ENCODE results near the gene PRDX5.

Gene PRDX5

DNA sequence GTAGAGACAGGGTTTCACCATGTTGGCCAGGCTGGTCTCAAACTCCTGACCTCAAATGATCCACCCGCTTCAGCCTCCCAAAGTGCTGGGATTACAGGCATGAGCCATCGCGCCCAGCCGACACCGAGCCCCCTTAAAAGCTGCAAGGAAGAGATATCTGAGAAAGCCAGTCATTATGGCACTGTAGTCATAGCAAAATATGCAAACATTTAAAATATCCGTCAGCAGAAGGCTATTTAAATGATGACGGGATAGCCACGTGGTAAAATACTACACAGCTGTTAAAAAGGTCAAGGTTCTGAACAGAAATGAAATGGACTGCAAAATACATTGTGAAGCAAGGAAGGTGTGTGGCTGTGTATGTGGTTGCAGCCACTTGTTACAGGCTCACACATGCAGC, 15.6 kb downstream of the PRDX5 start:
- no peaks in the 10 kb centered on the region for H4K20me1 ChIP-seq (ENCODE audit: low read depth, low read length)
- TF ChIP-seq, protein P1, sequence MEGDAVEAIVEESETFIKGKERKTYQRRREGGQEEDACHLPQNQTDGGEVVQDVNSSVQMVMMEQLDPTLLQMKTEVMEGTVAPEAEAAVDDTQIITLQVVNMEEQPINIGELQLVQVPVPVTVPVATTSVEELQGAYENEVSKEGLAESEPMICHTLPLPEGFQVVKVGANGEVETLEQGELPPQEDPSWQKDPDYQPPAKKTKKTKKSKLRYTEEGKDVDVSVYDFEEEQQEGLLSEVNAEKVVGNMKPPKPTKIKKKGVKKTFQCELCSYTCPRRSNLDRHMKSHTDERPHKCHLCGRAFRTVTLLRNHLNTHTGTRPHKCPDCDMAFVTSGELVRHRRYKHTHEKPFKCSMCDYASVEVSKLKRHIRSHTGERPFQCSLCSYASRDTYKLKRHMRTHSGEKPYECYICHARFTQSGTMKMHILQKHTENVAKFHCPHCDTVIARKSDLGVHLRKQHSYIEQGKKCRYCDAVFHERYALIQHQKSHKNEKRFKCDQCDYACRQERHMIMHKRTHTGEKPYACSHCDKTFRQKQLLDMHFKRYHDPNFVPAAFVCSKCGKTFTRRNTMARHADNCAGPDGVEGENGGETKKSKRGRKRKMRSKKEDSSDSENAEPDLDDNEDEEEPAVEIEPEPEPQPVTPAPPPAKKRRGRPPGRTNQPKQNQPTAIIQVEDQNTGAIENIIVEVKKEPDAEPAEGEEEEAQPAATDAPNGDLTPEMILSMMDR (IDR thresholded peaks at IDR 0.05; ENCODE audit: insufficient read depth, low read length, poor library complexity, severe bottlenecking) = no peak
- 0 out of 2 replicates have a peak, but pooled peaks cover 4% of the 10 kb centered on the region for H3F3A ChIP-seq (ENCODE audit: insufficient read depth)
- H3K36me3 ChIP-seq (ENCODE audit: low read length) = no peaks in the 10 kb centered on the region
- no peak overlapping the region for H2AFZ ChIP-seq (ENCODE audit: low read depth, low read length, severe bottlenecking)
- H3K9ac ChIP-seq (ENCODE audit: low read length) = no peak overlapping the region
- no peak overlapping the region for H3K4me3 ChIP-seq (ENCODE audit: insufficient read depth, low read length, poor library complexity, severe bottlenecking)
- H3K4me2 ChIP-seq (ENCODE audit: low read depth, low read length, poor library complexity, severe bottlenecking) = no peak overlapping the region
- H3K9me2 ChIP-seq (replicated peaks; ENCODE audit: insufficient read depth, low read length) = no peaks in the 10 kb centered on the region
- no peaks in the 10 kb centered on the region for H3K9me3 ChIP-seq (ENCODE audit: insufficient read depth, low read length)
- H3K27ac ChIP-seq (ENCODE audit: low read depth, low read length) = no peak overlapping the region
- H3K79me2 ChIP-seq (ENCODE audit: insufficient read depth, low read length) = no peaks in the 10 kb centered on the region
- H3K27me3 ChIP-seq (ENCODE audit: low read length) = no peaks in the 10 kb centered on the region

DNA sequence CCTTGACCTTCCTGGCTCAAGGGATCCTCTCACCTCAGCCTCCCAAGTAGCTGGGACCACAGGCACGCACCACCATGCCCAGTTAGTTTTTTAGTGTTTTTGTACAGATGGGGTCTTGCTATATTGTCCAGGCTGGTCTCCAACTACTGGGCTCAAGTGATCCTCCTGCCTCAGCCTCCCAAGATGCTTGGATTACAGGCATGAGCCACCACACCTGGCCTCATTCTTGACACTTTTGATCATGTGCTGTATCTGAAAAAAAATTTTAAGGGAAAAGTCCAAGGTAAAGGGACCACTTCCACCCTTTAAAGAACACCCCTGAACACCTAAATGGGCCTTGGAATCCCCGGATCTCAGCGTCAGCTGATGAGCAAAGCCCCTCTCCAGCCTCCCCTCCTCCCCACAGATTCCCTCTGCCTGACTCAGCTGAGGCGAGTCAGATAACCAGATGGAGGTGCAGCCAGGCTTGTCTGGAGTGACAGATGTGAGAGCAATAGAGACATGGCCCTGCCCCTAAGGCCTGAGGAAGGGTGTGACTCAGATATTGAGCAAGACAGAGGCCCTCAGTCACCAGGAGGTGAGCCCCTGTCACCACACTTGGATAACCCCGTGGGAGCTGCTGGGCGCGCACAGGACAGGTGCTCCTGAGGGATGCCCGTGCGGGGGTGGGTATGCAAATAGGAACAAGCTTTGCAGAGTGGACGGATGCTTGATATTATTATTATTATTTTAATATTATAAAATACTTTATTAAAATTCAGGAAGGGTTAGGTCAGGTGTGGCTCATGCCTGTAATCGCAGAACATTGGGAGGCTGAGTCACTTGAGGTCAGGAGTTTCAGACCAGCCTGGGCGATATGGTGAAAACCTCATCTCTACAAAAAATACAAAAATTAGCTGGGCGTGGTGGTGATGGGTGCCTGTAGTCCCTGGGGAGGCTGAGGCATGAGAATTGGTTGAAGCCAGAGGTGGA, 17.1 kb downstream of the PRDX5 start:
- peak overlapping the region; percentile 11 for H3K4me2 ChIP-seq (ENCODE audit: low read depth, low read length, poor library complexity, severe bottlenecking)
- no peaks in the 10 kb centered on the region for H3K36me3 ChIP-seq (ENCODE audit: low read length)
- peak overlapping the region; percentile 37 for H3K27ac ChIP-seq (ENCODE audit: low read depth, low read length)
- no peak overlapping the region for H3K4me3 ChIP-seq (ENCODE audit: insufficient read depth, low read length, poor library complexity, severe bottlenecking)
- H3K27me3 ChIP-seq (ENCODE audit: low read length) = no peaks in the 10 kb centered on the region
- peaks cover 15% of the 10 kb centered on the region for H3F3A ChIP-seq (ENCODE audit: insufficient read depth)
- no peaks in the 10 kb centered on the region for H4K20me1 ChIP-seq (ENCODE audit: low read depth, low read length)
- H3K9ac ChIP-seq (ENCODE audit: low read length) = no peak overlapping the region
- peaks cover 5% of the 10 kb centered on the region; the same call in 1 of the 2 replicates for H3K79me2 ChIP-seq (ENCODE audit: insufficient read depth, low read length)
- H3K9me2 ChIP-seq (replicated peaks; ENCODE audit: insufficient read depth, low read length) = no peaks in the 10 kb centered on the region
- H3K9me3 ChIP-seq (ENCODE audit: insufficient read depth, low read length) = no peaks in the 10 kb centered on the region
- H2AFZ ChIP-seq (ENCODE audit: low read depth, low read length, severe bottlenecking) = no peak overlapping the region
- no peak for TF ChIP-seq EZH2phosphoT487 (conservative IDR thresholded peaks at IDR 0.05; ENCODE audit: low read length)
- TF ChIP-seq, protein P1 (IDR thresholded peaks at IDR 0.05; ENCODE audit: insufficient read depth, low read length, poor library complexity, severe bottlenecking) = no peak

DNA sequence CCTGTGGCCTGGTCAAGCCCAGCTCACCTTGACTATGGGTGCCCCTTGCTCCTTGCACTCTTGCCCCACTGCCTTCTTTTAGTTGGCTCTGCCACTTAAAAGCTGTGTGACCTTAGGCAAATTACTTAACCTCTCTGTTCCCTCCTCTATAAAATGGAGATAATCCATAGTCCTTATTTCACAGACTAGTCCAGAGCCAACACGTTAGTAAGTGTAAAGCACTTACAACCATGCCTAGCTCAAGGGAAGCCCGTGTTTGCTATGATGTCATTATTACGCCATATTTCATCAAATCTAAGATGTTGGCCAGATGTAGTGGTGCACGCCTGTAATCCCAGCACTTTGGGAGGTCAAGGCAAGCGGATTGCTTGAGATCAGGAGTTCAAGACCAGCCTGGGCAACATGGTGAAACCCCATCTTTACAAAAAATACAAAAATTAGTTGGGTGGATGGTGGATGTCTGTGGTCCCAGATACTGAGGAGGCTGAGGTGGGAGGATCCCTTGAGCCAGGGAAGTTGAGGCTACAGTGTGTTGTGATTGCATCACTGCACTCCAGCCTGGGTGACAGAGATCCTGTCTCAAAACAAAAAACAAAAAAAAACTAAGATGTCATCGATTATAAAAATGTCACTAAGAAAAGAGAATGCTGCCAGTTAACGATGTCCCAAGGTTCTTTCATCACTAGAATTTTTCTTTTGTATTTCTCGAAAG, 19.8 kb downstream of the PRDX5 start:
- H3K27ac ChIP-seq (ENCODE audit: low read depth, low read length) = peak overlapping the region; percentile 34; the same call in 1 of the 2 replicates

More for the DNA sequence above, 19.8 kb downstream of the PRDX5 start:
- Histone ChIP-seq H3K27me3 (ENCODE audit: low read length) (no peaks in the 10 kb centered on the region), H3K4me3 (ENCODE audit: insufficient read depth, low read length, poor library complexity, severe bottlenecking) (no peak overlapping the region), H3K36me3 (ENCODE audit: low read length) (no peaks in the 10 kb centered on the region), H3K79me2 (ENCODE audit: insufficient read depth, low read length) (peaks cover 5% of the 10 kb centered on the region; the same call in 1 of the 2 replicates), H3F3A (ENCODE audit: insufficient read depth) (peaks cover 15% of the 10 kb centered on the region), H3K9me2 (replicated peaks; ENCODE audit: insufficient read depth, low read length) (no peaks in the 10 kb centered on the region), H4K20me1 (ENCODE audit: low read depth, low read length) (no peaks in the 10 kb centered on the region), H3K9me3 (ENCODE audit: insufficient read depth, low read length) (no peaks in the 10 kb centered on the region), H3K9ac (ENCODE audit: low read length) (no peak overlapping the region), H2AFZ (ENCODE audit: low read depth, low read length, severe bottlenecking) (no peak overlapping the region), H3K4me2 (ENCODE audit: low read depth, low read length, poor library complexity, severe bottlenecking) (peak overlapping the region; percentile 6)
- TF ChIP-seq EZH2phosphoT487 (conservative IDR thresholded peaks at IDR 0.05; ENCODE audit: low read length) = no peak
- TF ChIP-seq, protein P1 (IDR thresholded peaks at IDR 0.05; ENCODE audit: insufficient read depth, low read length, poor library complexity, severe bottlenecking) = no peak

Measured in SU-DHL-6 (cell line).